ENCODE results near the gene ARID5B.

- TF ChIP-seq POLR2AphosphoS5 (IDR thresholded peaks at IDR 0.05), result no peak
- no peak for TF ChIP-seq MXI1 (conservative IDR thresholded peaks at IDR 0.05; ENCODE audit: poor library complexity, severe bottlenecking)
- no peak for TF ChIP-seq CTCF (IDR thresholded peaks at IDR 0.05; ENCODE audit: poor library complexity, severe bottlenecking)
- no peak for TF ChIP-seq EZH2 (IDR thresholded peaks at IDR 0.05; ENCODE audit: borderline replicate concordance, insufficient read depth, low read length, poor library complexity, severe bottlenecking)
- no peak for TF ChIP-seq RAD21 (conservative IDR thresholded peaks at IDR 0.05)
- no peak for TF ChIP-seq EP300 (conservative IDR thresholded peaks at IDR 0.05; ENCODE audit: poor library complexity, severe bottlenecking)
These were observed 154.7 kb downstream of the ARID5B start for GRCh38 chr10:62056219-62056618.

All from neural cell (in vitro differentiated cells).